Pancreas (tissue), 10 donors: Measurements from ENCODE around the gene ARAP2. TPM values are rescaled to one million over a fixed set of nuclear protein-coding genes. Genes with fewer than 3 reads are reported as not detected.

Experiments
- ATAC-seq, 4 donors: fragments of 200-7000 bp; cut with Tn5 transposase; one replicate each; pipeline versions ENCODE4 v1.8.0 to v1.9.1; 2020; ENCODE audit warnings: mild to moderate bottlenecking in 4 of 4, moderate library complexity in 4 of 4
- DNase-seq, 6 donors: peaks; one replicate each; pipeline ENCODE4 v3.0.0-alpha.2; 2020
- FAIRE-seq: peaks from 2 replicates; lab custom pipeline; 2012; peaks lifted over from hg19 to GRCh38; lab: Jason Lieb, UNC
- H3K27ac ChIP-seq, 4 donors: fragments of 200-600 bp; sonication (generic); 1 replicate in 3 of 4; 2 replicates in 1 of 4; pipeline versions ENCODE4 v1.5.0 to v1.8.0; 2020
- H3K27me3 ChIP-seq, 4 donors: fragments of 200-600 bp; one replicate each; pipeline ENCODE4 v1.8.0; 2021
- H3K36me3 ChIP-seq, 3 donors: fragments of 200-600 bp; sonication (generic) in 1 of 3; one replicate each; pipeline versions ENCODE4 v1.5.0 to v1.8.0; 2020 to 2021
- H3K4me1 ChIP-seq, 3 donors: fragments of 200-600 bp; one replicate each; pipeline ENCODE4 v1.8.0; 2021
- H3K4me3 ChIP-seq, 4 donors: fragments of 200-600 bp; sonication (generic) in 2 of 4; one replicate each; pipeline versions ENCODE4 v1.5.0 to v1.8.0; 2020 to 2021
- H3K9me3 ChIP-seq, 4 donors: fragments of 200-600 bp; one replicate each; pipeline ENCODE4 v1.8.0; 2021
- WGBS, 2 donors: extraction: QIAGEN DNeasy Blood & Tissue Kit; methylation state at CpG; one replicate each; pipeline ENCODE4 v1.1.7; 2013; 5-methylcytosine and 5-hydroxymethylcytosine counted together
- intact Hi-C, 3 donors: fragments of 100-400 bp; cut with DNase I; formaldehyde crosslinking; loops; one replicate each; pipeline versions ENCODE4 v1.11.1 to v1.14.2; 2022
- polyA plus RNA-seq, 2 donors: library from polyadenylated mRNA; stranded (reverse); fragments of 200-250 nt; gene quantifications; one replicate each; pipeline ENCODE4 v1.2.3, GENCODE V29; 2013
- total RNA-seq, 6 donors: library from RNA; stranded (reverse); fragmentation: NEBNext Ultra II Directional in 4 of 6; extraction: Animal tissue kit (Norgen Biotek cat#: 25700) in 4 of 6; gene quantifications; one replicate each; pipeline versions ENCODE4 v1.2.1 to v1.2.4, GENCODE V29; 2021 to 2023
- TF ChIP-seq, protein P1 (sequence below), 4 donors: fragments of 200-600 bp; sonication (generic) in 3 of 4; IDR thresholded peaks; one replicate each; pipeline versions ENCODE4 v1.5.0 to v1.8.0; 2021; ENCODE audit warnings: antibody characterized with exemption in 4 of 4
- donor health status: healthy with polysubstance abuse.
- donor health status: DM: no; HTN: no; CAD: no; lungs with moderate emphysema.
- donor health status: DM: no; HTN: no; CAD: no.
- donor health status: control.
- donor health status: control.
- donor health status: Bipolar disorder and iron deficiency.
- donor health status: DM: yes; HTN: yes; CAD: no.
- donor health status: DM: no; HTN: no; CAD: no.
- donor health status: DM: no; HTN: no; CAD: no.
- donor health status: DM: yes; HTN: yes; CAD: no.

The ARAP2 gene
- total and polyA plus RNA-seq, 8 donors: 3.2 to 14.3 (median 7.7) TPM

- ATAC-seq (no peak), FAIRE-seq (no peak), DNase-seq (no peak)
- WGBS, 2 donors: 79 to 88% methylated on average over 4 of the region's 4 CpGs
- Histone ChIP-seq H3K27ac (no peak overlapping the region), H3K4me3 (no peak overlapping the region), H3K27me3 (no peaks in the 10 kb centered on the region), H3K4me1 (peaks cover 0 to 3% (median 0%) of the 10 kb centered on the region in 3 donors), H3K36me3 (no peaks in the 10 kb centered on the region), H3K9me3 (no peaks in the 10 kb centered on the region)
- TF ChIP-seq, protein P1, sequence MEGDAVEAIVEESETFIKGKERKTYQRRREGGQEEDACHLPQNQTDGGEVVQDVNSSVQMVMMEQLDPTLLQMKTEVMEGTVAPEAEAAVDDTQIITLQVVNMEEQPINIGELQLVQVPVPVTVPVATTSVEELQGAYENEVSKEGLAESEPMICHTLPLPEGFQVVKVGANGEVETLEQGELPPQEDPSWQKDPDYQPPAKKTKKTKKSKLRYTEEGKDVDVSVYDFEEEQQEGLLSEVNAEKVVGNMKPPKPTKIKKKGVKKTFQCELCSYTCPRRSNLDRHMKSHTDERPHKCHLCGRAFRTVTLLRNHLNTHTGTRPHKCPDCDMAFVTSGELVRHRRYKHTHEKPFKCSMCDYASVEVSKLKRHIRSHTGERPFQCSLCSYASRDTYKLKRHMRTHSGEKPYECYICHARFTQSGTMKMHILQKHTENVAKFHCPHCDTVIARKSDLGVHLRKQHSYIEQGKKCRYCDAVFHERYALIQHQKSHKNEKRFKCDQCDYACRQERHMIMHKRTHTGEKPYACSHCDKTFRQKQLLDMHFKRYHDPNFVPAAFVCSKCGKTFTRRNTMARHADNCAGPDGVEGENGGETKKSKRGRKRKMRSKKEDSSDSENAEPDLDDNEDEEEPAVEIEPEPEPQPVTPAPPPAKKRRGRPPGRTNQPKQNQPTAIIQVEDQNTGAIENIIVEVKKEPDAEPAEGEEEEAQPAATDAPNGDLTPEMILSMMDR (IDR thresholded peaks at IDR 0.05): no peak
- intact Hi-C loops: no loop called here
Observed at GRCh38 chr4:36273276-36273675, 29.0 kb upstream of the ARAP2 start.

GRCh38 chr4:36269533-36270173 is 25.3 kb upstream of the ARAP2 start:
- no peaks in the 10 kb centered on the region for H3K36me3 ChIP-seq
- TF ChIP-seq, protein P1 (IDR thresholded peaks at IDR 0.05): no peak
- H3K4me1 ChIP-seq: peaks cover 0 to 3% (median 0%) of the 10 kb centered on the region in 3 donors
- 55 to 63% methylated on average over 5 of the region's 5 CpGs for WGBS, 2 donors
- H3K27me3 ChIP-seq: no peaks in the 10 kb centered on the region
- no peak overlapping the region for H3K4me3 ChIP-seq
- intact Hi-C loops: no loop called here
- ATAC-seq: peak in 1 of 4 donors; percentile 20
- DNase-seq: no peak
- no peak overlapping the region for H3K27ac ChIP-seq
- no peak for FAIRE-seq
- no peaks in the 10 kb centered on the region for H3K9me3 ChIP-seq

GRCh38 chr4:36269101-36269500 is 24.8 kb upstream of the ARAP2 start:
- intact Hi-C loops: no loop called here
- TF ChIP-seq, protein P1 (IDR thresholded peaks at IDR 0.05): no peak
- Histone ChIP-seq H3K27ac (no peak overlapping the region), H3K4me1 (peaks cover 0 to 3% (median 0%) of the 10 kb centered on the region in 3 donors), H3K36me3 (no peaks in the 10 kb centered on the region), H3K9me3 (no peaks in the 10 kb centered on the region), H3K27me3 (no peaks in the 10 kb centered on the region), H3K4me3 (no peak overlapping the region)
- no peak for ATAC-seq
- FAIRE-seq: no peak
- 88 to 94% methylated on average over 4 of the region's 4 CpGs for WGBS, 2 donors
- DNase-seq: no peak

DNA sequence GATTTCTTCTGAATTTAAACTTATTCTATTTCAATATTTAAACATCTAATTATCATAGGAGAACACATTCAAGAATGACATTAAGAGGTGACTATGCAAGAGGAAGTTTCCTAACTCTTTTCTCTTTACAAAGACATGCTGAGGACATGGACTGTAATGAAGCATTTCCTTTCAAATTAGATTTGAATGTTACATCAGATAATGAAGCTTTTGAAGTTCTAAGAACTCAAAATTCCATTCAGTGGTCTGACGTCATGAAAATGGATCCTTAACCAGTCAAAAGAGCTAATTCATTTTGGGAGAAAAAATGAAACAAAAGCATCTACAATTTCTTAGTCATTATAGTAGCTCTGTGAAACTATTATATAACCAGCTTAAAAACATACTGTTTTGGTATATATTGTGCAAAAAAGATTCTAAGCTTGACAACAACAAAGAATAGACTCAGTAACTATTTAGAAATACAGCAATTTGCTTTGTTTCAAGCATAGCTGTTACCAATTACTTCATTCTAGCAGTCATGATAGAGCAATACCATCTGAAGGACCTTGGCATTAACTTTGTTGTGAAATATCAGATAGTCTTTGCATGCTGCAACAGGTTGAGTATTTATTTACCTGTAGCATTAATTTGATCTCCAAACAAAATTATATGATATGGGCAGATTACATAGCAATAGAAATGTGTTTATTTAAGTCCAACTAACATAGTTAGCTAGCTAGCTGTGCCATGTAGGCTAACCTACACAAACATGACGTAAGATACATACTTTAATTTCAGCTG is 23.4 kb upstream of the ARAP2 start:
- Histone ChIP-seq H3K4me1 (peaks cover 0 to 3% (median 0%) of the 10 kb centered on the region in 3 donors), H3K27ac (no peak overlapping the region), H3K9me3 (no peaks in the 10 kb centered on the region), H3K4me3 (no peak overlapping the region), H3K36me3 (no peaks in the 10 kb centered on the region), H3K27me3 (no peaks in the 10 kb centered on the region)
- WGBS, 2 donors: 65 to 67% methylated on average over 2 of the region's 2 CpGs
- TF ChIP-seq, protein P1 (IDR thresholded peaks at IDR 0.05): no peak
- no peak for ATAC-seq
- intact Hi-C loops: no loop called here
- FAIRE-seq: no peak
- no peak for DNase-seq
